Measurements from ENCODE around the gene SDK1. TPM values are rescaled to one million over a fixed set of nuclear protein-coding genes. Genes with fewer than 3 reads are reported as not detected.

SDK1 gene
- total and polyA plus RNA-seq, 4 donors: 0.12 to 0.47 (median 0.36) TPM

DNA sequence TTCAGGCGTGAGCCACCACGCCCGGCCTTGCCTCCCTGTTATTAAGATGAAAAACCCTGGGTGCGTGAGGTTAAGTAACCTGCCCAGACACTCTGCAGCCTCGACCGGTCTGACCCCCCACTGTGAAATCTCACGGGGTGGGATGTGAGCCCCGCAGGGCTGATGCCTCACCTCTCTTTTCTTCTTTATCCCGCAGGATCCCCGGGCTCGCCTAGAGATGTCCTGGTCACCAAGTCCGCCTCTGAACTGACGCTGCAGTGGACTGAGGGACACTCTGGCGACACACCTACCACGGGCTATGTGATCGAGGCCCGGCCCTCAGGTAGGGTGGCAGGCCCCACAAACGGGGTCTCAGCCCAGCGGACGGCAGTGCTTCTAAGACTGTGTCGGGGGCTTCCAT, 920.0 kb downstream of the SDK1 start:
- TF ChIP-seq RAD21 (IDR thresholded peaks at IDR 0.05) (no peak), NR2F2 (IDR thresholded peaks at IDR 0.05) (no peak), HNF4G (IDR thresholded peaks at IDR 0.05) (no peak), HNF4A (conservative IDR thresholded peaks at IDR 0.05) (no peak)
- TF ChIP-seq, protein P1, sequence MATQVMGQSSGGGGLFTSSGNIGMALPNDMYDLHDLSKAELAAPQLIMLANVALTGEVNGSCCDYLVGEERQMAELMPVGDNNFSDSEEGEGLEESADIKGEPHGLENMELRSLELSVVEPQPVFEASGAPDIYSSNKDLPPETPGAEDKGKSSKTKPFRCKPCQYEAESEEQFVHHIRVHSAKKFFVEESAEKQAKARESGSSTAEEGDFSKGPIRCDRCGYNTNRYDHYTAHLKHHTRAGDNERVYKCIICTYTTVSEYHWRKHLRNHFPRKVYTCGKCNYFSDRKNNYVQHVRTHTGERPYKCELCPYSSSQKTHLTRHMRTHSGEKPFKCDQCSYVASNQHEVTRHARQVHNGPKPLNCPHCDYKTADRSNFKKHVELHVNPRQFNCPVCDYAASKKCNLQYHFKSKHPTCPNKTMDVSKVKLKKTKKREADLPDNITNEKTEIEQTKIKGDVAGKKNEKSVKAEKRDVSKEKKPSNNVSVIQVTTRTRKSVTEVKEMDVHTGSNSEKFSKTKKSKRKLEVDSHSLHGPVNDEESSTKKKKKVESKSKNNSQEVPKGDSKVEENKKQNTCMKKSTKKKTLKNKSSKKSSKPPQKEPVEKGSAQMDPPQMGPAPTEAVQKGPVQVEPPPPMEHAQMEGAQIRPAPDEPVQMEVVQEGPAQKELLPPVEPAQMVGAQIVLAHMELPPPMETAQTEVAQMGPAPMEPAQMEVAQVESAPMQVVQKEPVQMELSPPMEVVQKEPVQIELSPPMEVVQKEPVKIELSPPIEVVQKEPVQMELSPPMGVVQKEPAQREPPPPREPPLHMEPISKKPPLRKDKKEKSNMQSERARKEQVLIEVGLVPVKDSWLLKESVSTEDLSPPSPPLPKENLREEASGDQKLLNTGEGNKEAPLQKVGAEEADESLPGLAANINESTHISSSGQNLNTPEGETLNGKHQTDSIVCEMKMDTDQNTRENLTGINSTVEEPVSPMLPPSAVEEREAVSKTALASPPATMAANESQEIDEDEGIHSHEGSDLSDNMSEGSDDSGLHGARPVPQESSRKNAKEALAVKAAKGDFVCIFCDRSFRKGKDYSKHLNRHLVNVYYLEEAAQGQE (IDR thresholded peaks at IDR 0.05): no peak
- TF ChIP-seq, protein P2, sequence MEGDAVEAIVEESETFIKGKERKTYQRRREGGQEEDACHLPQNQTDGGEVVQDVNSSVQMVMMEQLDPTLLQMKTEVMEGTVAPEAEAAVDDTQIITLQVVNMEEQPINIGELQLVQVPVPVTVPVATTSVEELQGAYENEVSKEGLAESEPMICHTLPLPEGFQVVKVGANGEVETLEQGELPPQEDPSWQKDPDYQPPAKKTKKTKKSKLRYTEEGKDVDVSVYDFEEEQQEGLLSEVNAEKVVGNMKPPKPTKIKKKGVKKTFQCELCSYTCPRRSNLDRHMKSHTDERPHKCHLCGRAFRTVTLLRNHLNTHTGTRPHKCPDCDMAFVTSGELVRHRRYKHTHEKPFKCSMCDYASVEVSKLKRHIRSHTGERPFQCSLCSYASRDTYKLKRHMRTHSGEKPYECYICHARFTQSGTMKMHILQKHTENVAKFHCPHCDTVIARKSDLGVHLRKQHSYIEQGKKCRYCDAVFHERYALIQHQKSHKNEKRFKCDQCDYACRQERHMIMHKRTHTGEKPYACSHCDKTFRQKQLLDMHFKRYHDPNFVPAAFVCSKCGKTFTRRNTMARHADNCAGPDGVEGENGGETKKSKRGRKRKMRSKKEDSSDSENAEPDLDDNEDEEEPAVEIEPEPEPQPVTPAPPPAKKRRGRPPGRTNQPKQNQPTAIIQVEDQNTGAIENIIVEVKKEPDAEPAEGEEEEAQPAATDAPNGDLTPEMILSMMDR (IDR thresholded peaks at IDR 0.05; ENCODE audit: low read depth, low read length, missing input control): no peak
- Histone ChIP-seq H3K9me3 (ENCODE audit: control insufficient read depth in 4 of 4, low read length in 3 of 4) (no peaks in the 10 kb centered on the region), H3K27ac (ENCODE audit: low read depth in 1 of 2, low read length in 2 of 2) (no peak overlapping the region), H3K9ac (ENCODE audit: low read depth in 1 of 2, low read length in 2 of 2) (no peak overlapping the region), H3K4me3 (ENCODE audit: low read depth in 1 of 3, low read length in 3 of 3) (no peak overlapping the region), H3K27me3 (ENCODE audit: control insufficient read depth in 4 of 4, insufficient read depth in 4 of 4, low read length in 3 of 4) (no peaks in the 10 kb centered on the region), H3K4me1 (ENCODE audit: control insufficient read depth in 4 of 4, insufficient read depth in 4 of 4, low read length in 3 of 4) (no peaks in the 10 kb centered on the region), H3K36me3 (ENCODE audit: control insufficient read depth in 4 of 4, insufficient read depth in 3 of 4, low read depth in 1 of 4, low read length in 3 of 4) (no peaks in the 10 kb centered on the region)
- WGBS: 89% methylated on average over 21 of the region's 21 CpGs
- no peak for DNase-seq (ENCODE audit: low spot score)

DNA sequence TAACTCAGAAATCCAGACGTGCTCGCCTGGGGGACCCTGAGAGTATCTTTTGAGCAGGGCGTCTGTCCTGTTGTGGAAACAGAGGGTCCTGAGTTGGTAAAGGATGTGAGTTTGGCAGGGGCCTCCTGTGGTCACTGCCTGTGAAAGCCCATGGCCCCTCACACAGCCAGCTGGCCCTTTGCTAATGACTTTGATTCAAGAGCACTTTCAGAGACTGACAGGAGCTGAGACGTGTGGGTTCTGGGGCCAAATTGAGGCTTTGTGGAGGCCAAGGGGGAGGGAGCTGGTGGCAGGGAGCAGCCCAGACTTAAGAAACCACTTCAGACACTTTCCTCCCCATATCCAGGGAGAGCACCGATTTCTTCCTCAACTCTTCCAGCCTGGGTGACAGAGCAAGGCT, 921.6 kb downstream of the SDK1 start:
- no peaks in the 10 kb centered on the region for H3K36me3 ChIP-seq (ENCODE audit: control insufficient read depth in 4 of 4, insufficient read depth in 3 of 4, low read depth in 1 of 4, low read length in 3 of 4)
- H3K27me3 ChIP-seq (ENCODE audit: control insufficient read depth in 4 of 4, insufficient read depth in 4 of 4, low read length in 3 of 4): no peaks in the 10 kb centered on the region
- no peak overlapping the region for H3K27ac ChIP-seq (ENCODE audit: low read depth in 1 of 2, low read length in 2 of 2)
- DNase-seq (ENCODE audit: low spot score): no peak
- no peaks in the 10 kb centered on the region for H3K4me1 ChIP-seq (ENCODE audit: control insufficient read depth in 4 of 4, insufficient read depth in 4 of 4, low read length in 3 of 4)
- 91% methylated on average over 5 of the region's 5 CpGs for WGBS
- H3K4me3 ChIP-seq (ENCODE audit: low read depth in 1 of 3, low read length in 3 of 3): no peak overlapping the region
- no peaks in the 10 kb centered on the region for H3K9me3 ChIP-seq (ENCODE audit: control insufficient read depth in 4 of 4, low read length in 3 of 4)
- H3K9ac ChIP-seq (ENCODE audit: low read depth in 1 of 2, low read length in 2 of 2): no peak overlapping the region
- no peak for TF ChIP-seq YY1 (IDR thresholded peaks at IDR 0.05)
- no peak for TF ChIP-seq EGR1 (IDR thresholded peaks at IDR 0.05; ENCODE audit: low read depth in 2 of 2)
- no peak for TF ChIP-seq NR2F2 (IDR thresholded peaks at IDR 0.05)
- TF ChIP-seq, protein P1 (IDR thresholded peaks at IDR 0.05): no peak
- TF ChIP-seq RXRA (IDR thresholded peaks at IDR 0.05): no peak
- TF ChIP-seq HNF4G (IDR thresholded peaks at IDR 0.05): no peak
- TF ChIP-seq, protein P3, sequence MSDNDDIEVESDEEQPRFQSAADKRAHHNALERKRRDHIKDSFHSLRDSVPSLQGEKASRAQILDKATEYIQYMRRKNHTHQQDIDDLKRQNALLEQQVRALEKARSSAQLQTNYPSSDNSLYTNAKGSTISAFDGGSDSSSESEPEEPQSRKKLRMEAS (IDR thresholded peaks at IDR 0.05): no peak
- TF ChIP-seq, protein P4, sequence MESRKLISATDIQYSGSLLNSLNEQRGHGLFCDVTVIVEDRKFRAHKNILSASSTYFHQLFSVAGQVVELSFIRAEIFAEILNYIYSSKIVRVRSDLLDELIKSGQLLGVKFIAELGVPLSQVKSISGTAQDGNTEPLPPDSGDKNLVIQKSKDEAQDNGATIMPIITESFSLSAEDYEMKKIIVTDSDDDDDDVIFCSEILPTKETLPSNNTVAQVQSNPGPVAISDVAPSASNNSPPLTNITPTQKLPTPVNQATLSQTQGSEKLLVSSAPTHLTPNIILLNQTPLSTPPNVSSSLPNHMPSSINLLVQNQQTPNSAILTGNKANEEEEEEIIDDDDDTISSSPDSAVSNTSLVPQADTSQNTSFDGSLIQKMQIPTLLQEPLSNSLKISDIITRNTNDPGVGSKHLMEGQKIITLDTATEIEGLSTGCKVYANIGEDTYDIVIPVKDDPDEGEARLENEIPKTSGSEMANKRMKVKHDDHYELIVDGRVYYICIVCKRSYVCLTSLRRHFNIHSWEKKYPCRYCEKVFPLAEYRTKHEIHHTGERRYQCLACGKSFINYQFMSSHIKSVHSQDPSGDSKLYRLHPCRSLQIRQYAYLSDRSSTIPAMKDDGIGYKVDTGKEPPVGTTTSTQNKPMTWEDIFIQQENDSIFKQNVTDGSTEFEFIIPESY (IDR thresholded peaks at IDR 0.05): no peak
- TF ChIP-seq TAF1 (conservative IDR thresholded peaks at IDR 0.05): no peak
- TF ChIP-seq FOXA2 (IDR thresholded peaks at IDR 0.05): no peak
- TF ChIP-seq HNF4A (conservative IDR thresholded peaks at IDR 0.05): no peak
- TF ChIP-seq, protein P5, sequence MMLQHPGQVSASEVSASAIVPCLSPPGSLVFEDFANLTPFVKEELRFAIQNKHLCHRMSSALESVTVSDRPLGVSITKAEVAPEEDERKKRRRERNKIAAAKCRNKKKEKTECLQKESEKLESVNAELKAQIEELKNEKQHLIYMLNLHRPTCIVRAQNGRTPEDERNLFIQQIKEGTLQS (IDR thresholded peaks at IDR 0.05): no peak
- TF ChIP-seq, protein P2 (IDR thresholded peaks at IDR 0.05; ENCODE audit: low read depth, low read length, missing input control): no peak
- no peak for TF ChIP-seq JUND (IDR thresholded peaks at IDR 0.05)
- no peak for TF ChIP-seq SP1 (IDR thresholded peaks at IDR 0.05)
- TF ChIP-seq GABPA (IDR thresholded peaks at IDR 0.05 in 1 of 2, conservative IDR thresholded peaks at IDR 0.05 in 1 of 2): no peak
- TF ChIP-seq FOXA1 (IDR thresholded peaks at IDR 0.05): no peak
- no peak for TF ChIP-seq RAD21 (IDR thresholded peaks at IDR 0.05)

Data from liver (tissue), 9 donors.